NT2/D1 (cell line): Measurements from ENCODE around the gene DMC1.

Experiments used
- DNase-seq: peaks from one replicate; pipeline ENCODE4 v3.0.0-alpha.2; 2011; ENCODE audit warnings: low read depth, low spot score
- H3K27me3 ChIP-seq: 2 replicates; pipeline ENCODE4 v1.6.0; 2011; ENCODE audit warnings: mild to moderate bottlenecking; ENCODE audit not compliant: insufficient read length, insufficient read depth
- H3K36me3 ChIP-seq: 2 replicates; pipeline ENCODE4 v1.6.1; 2011; ENCODE audit warnings: mild to moderate bottlenecking, low read length, mixed read lengths; ENCODE audit not compliant: insufficient read depth, insufficient read length
- H3K4me1 ChIP-seq: 2 replicates; pipeline ENCODE4 v1.5.1; 2011; ENCODE audit not compliant: insufficient read depth, insufficient read length
- H3K4me3 ChIP-seq: 2 replicates; pipeline ENCODE4 v1.5.1; 2011; ENCODE audit warnings: low read depth; ENCODE audit not compliant: insufficient read length
- H3K9ac ChIP-seq: 2 replicates; pipeline ENCODE4 v1.6.0; 2011; ENCODE audit warnings: low read depth; ENCODE audit not compliant: insufficient read length
- H3K9me3 ChIP-seq: 2 replicates; pipeline ENCODE4 v1.5.1; 2011; ENCODE audit warnings: mild to moderate bottlenecking, low read length; ENCODE audit not compliant: insufficient read depth
- SUZ12 ChIP-seq: IDR thresholded peaks from 2 replicates; pipeline ENCODE4 v1.6.1; 2011; ENCODE audit not compliant: insufficient read length, insufficient read depth; ENCODE audit errors: extremely low read depth
- YY1 ChIP-seq: IDR thresholded peaks from 2 replicates; pipeline ENCODE4 v1.6.1; 2011; ENCODE audit not compliant: insufficient read length, insufficient read depth
- ZNF274 ChIP-seq: IDR thresholded peaks from 2 replicates; pipeline ENCODE4 v1.6.1; 2011; ENCODE audit warnings: mild to moderate bottlenecking, low read depth, low read length

DMC1 gene

DNA sequence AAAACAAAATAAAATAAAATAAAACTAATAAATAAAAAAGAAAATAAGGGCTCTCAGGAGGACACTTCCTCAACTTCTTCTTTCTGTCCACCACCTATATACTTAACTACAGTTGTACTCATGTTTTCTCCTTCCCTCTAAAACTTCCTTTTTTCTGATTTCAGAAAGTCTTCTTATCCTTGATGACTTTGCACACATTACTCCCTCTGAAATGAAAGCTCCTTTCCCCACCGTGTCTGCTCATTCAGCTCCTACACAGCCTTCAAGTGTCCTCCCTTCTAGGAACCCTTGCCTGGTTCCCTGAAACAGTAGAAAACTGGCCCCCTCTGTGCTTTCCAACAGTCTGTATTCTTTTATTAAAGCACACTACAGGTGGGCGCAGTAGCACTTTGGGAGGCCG, 45.6 kb downstream of the DMC1 start:
- Histone ChIP-seq H3K27me3 (no peaks in the 10 kb centered on the region), H3K4me1 (no peaks in the 10 kb centered on the region), H3K36me3 (no peaks in the 10 kb centered on the region), H3K9me3 (no peaks in the 10 kb centered on the region), H3K4me3 (no peak overlapping the region), H3K9ac (no peak overlapping the region)
- no peak for DNase-seq
- TF ChIP-seq ZNF274 (no peak), SUZ12 (no peak), YY1 (no peak)

DNA sequence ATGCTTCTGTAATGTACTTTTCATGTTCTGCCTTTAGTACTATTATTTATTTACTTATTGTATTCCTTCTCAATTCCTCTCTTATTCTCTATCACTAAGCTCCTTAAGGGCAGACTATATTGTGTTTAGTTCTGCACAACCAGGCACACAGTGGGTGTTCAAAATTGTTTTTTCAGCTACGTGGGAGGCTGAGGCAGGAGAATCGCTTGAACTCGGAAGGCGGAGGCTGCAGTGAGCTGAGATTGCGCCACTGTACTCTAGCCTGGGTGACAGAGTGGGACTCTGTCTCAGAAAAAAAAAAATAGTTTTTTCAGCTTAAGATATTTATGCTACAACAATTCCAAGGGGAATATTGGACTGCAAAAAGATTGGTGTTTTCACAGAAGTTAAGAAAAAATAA, 46.5 kb downstream of the DMC1 start:
- H3K4me3 ChIP-seq, result no peak overlapping the region
- H3K36me3 ChIP-seq, result no peaks in the 10 kb centered on the region
- no peaks in the 10 kb centered on the region for H3K9me3 ChIP-seq
- no peaks in the 10 kb centered on the region for H3K27me3 ChIP-seq
- H3K4me1 ChIP-seq, result no peaks in the 10 kb centered on the region
- TF ChIP-seq ZNF274, result no peak
- TF ChIP-seq YY1, result no peak
- no peak for TF ChIP-seq SUZ12
- no peak overlapping the region for H3K9ac ChIP-seq
- no peak for DNase-seq

DNA sequence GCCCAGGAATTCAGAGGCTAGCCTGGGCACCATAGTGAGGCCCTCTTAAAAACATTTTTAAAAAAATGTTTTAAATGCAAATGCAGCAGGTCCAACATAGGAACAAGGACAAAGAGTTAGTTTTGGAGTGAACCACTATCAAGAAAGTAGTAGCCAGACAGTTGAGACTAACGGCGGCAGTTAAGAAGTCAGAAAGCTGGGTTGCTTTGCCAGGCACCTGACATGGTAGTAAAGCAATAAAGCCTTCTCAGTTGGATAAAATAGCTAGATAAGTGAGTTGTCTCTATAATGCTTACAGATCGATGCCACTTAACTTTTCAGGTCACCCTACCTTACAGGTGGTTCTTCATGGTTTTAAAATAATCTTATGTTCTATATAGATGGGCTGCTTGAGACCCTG, 47.0 kb downstream of the DMC1 start:
- H3K9ac ChIP-seq, result no peak overlapping the region
- H3K36me3 ChIP-seq, result no peaks in the 10 kb centered on the region
- H3K4me1 ChIP-seq, result no peaks in the 10 kb centered on the region
- H3K9me3 ChIP-seq, result no peaks in the 10 kb centered on the region
- no peak overlapping the region for H3K4me3 ChIP-seq
- TF ChIP-seq ZNF274, result no peak
- TF ChIP-seq SUZ12, result no peak
- TF ChIP-seq YY1, result no peak
- no peak for DNase-seq
- no peaks in the 10 kb centered on the region for H3K27me3 ChIP-seq

DNA sequence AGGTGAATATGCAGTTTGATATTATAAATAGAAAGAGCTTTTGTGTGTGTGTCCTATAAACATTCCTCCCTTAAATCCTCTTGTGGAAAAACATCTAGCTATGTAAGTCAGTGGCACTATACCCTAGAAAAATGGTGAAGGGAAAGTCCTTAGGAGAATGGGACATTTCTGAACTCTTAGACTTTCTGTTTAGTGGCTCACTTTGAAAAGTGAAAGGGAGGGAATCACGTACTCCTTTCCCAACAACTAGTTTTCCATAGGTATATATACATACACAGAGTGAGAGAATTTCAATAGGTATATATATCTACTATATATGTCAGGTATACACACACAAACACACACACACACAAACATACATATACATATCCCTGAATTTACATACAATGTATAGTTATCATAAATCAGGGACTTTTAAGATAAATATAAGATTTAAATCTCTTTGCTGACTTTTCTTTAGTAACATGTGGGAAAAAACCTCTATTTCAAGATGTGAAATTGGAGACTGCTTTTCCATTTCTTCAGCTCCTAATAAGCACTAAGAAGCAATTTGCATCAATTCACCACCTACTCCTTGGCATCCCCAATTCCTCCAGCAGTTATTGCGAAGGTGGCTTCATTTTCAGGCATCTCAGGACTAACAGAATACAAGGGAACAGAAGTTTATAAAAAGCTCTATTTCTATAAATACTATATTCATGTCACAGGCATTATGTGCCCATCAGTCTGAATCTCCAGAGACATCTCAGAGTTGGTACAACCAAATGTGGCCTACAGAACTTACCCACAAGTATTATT, 50.3 kb downstream of the DMC1 start:
- Histone ChIP-seq H3K27me3 (no peaks in the 10 kb centered on the region), H3K4me3 (no peak overlapping the region), H3K9ac (no peak overlapping the region), H3K4me1 (no peaks in the 10 kb centered on the region), H3K9me3 (no peaks in the 10 kb centered on the region), H3K36me3 (no peaks in the 10 kb centered on the region)
- TF ChIP-seq SUZ12 (no peak), ZNF274 (no peak), YY1 (no peak)
- DNase-seq, result no peak

DNA sequence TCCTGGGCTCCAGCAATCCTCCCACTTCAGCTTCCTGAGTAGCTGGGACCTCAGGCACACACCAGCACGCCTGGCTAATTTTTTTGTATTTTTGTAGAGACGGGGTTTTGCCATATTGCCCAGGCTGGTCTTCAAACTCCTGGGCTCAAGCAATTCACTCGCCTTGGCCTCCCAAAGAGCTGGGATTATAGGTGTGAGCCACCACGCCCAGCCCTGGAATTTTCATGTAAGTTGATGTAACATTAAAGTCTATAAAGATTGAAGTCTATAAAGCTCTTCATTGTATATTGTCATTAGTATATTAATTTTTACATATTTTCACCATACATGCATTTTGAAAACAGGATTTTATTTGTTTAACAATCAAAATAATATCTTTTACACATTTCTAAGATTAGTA, 51.4 kb downstream of the DMC1 start:
- Histone ChIP-seq H3K27me3 (no peaks in the 10 kb centered on the region), H3K9me3 (no peaks in the 10 kb centered on the region), H3K4me3 (no peak overlapping the region), H3K4me1 (no peaks in the 10 kb centered on the region), H3K36me3 (no peaks in the 10 kb centered on the region), H3K9ac (no peak overlapping the region)
- no peak for DNase-seq
- no peak for TF ChIP-seq ZNF274
- TF ChIP-seq YY1, result no peak
- no peak for TF ChIP-seq SUZ12

DNA sequence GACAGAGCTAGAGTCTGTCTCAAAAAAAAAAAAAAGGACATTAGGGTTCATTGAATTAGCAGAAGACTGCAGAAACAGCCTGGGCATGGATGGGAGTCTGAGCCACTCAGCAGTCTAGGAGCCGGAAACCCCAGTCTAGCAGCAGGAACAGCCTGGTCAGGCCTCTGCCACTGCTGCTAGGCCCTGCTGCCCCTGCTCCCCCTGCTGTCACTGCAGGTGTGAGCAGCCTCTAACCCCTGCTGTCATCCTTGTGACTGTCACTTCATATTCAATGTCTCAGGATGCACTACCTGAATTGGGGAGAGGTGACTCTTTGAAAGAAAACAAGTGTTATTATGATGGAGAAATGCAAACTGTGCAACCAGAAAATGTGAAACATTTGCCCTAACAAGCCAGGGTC, 56.9 kb downstream of the DMC1 start:
- Histone ChIP-seq H3K4me3 (no peak overlapping the region), H3K9me3 (no peaks in the 10 kb centered on the region), H3K4me1 (no peaks in the 10 kb centered on the region), H3K9ac (no peak overlapping the region), H3K27me3 (no peaks in the 10 kb centered on the region), H3K36me3 (no peaks in the 10 kb centered on the region)
- TF ChIP-seq YY1 (no peak), SUZ12 (no peak), ZNF274 (no peak)
- DNase-seq, result no peak

DNA sequence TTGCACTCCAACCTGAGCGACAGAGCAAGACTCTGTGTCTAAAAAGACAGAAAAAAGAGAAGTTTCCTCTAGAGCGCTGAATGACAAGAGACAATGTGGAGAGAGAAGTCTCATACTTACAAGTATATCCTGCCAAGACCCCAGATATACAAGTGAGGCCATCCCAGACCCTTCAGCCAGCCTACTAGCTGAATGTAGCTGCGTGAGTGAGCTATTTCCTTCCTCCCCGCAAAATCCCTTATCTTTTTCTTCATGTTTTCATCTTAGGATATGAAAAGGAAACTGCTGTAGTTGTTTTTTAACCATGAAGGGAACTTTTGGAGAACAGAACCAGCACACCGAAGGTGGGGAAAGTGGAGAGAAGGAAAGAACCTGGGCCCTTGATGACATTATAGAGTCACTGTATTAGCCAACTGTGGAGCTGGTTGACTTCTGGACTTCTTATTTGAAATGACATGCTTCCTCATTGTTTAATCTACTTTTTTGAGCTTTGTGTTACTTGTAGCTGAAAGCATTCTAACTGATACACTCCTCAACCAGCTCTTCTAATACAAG, 59.5 kb downstream of the DMC1 start:
- H3K4me3 ChIP-seq, result no peak overlapping the region
- no peaks in the 10 kb centered on the region for H3K9me3 ChIP-seq
- TF ChIP-seq SUZ12 (no peak), YY1 (no peak), ZNF274 (no peak)
- no peak overlapping the region for H3K9ac ChIP-seq
- H3K36me3 ChIP-seq, result no peaks in the 10 kb centered on the region
- no peaks in the 10 kb centered on the region for H3K27me3 ChIP-seq
- DNase-seq, result no peak
- no peaks in the 10 kb centered on the region for H3K4me1 ChIP-seq
